Loucy (cell line): ENCODE data around the gene CDC25A.
"Not testable (repeated sequence)": the region's sequence is repeated elsewhere in the genome, so short reads cannot be mapped to it uniquely, and the experiment has no call there.

Source experiments
- H2AFZ ChIP-seq: fragments of 200-600 bp; sonication (generic); 2 replicates; pipeline ENCODE4 v1.6.0; 2016; ENCODE audit warnings: antibody characterized with exemption, mild to moderate bottlenecking, low read length, moderate library complexity
- H3F3A ChIP-seq: fragments of 200-600 bp; 2 replicates; pipeline ENCODE4 v1.6.0; 2016; ENCODE audit warnings: antibody characterized with exemption, low read depth, mild to moderate bottlenecking
- H3K27me3 ChIP-seq: fragments of 200-600 bp; sonication (generic); 2 replicates; pipeline ENCODE4 v1.6.1; 2014; ENCODE audit warnings: low read length, mild to moderate bottlenecking; ENCODE audit not compliant: insufficient read depth, poor library complexity, severe bottlenecking
- H3K36me3 ChIP-seq: fragments of 200-600 bp; sonication (generic); 2 replicates; pipeline ENCODE4 v1.6.1; 2016; ENCODE audit warnings: low read length; ENCODE audit not compliant: insufficient read depth
- H3K4me1 ChIP-seq: fragments of 200-600 bp; sonication (generic); 2 replicates; pipeline ENCODE4 v1.5.1; 2014; ENCODE audit warnings: low read length, mild to moderate bottlenecking; ENCODE audit not compliant: insufficient read depth, poor library complexity, severe bottlenecking
- H3K4me2 ChIP-seq: fragments of 200-600 bp; sonication (generic); 2 replicates; pipeline ENCODE4 v1.6.0; 2014; ENCODE audit warnings: antibody characterized with exemption, low read length, low read depth, mild to moderate bottlenecking; ENCODE audit not compliant: poor library complexity, severe bottlenecking
- H3K4me3 ChIP-seq: fragments of 200-600 bp; sonication (generic); 2 replicates; pipeline ENCODE4 v1.5.1; 2014; ENCODE audit warnings: low read length, mild to moderate bottlenecking, mixed read lengths; ENCODE audit not compliant: poor library complexity, severe bottlenecking
- H3K79me2 ChIP-seq: fragments of 200-600 bp; sonication (generic); 2 replicates; pipeline ENCODE4 v1.6.1; 2014; ENCODE audit warnings: low read length; ENCODE audit not compliant: insufficient read depth
- H3K9ac ChIP-seq: fragments of 200-600 bp; sonication (generic); 2 replicates; pipeline ENCODE4 v1.6.0; 2014; ENCODE audit warnings: mild to moderate bottlenecking, low read depth, low read length, moderate library complexity; ENCODE audit not compliant: poor library complexity, severe bottlenecking
- H3K9me2 ChIP-seq: fragments of 200-600 bp; sonication (generic); replicated peaks from 2 replicates; pipeline ENCODE4 v1.6.1; 2016; ENCODE audit warnings: low read depth, low read length, mixed read lengths
- H3K9me3 ChIP-seq: fragments of 200-600 bp; sonication (generic); 2 replicates; pipeline ENCODE4 v1.6.1; 2014; ENCODE audit warnings: mild to moderate bottlenecking, antibody characterized with exemption, low read length, low read depth; ENCODE audit not compliant: insufficient read depth
- H4K20me1 ChIP-seq: fragments of 200-600 bp; sonication (generic); 2 replicates; pipeline ENCODE4 v1.6.0; 2014; ENCODE audit warnings: antibody characterized with exemption, low read length, mild to moderate bottlenecking; ENCODE audit not compliant: insufficient read depth, poor library complexity, severe bottlenecking
- CTCF ChIP-seq: fragments of 200-600 bp; sonication (generic); conservative IDR thresholded peaks from 2 replicates; pipeline ENCODE4 v1.5.1; 2014; ENCODE audit warnings: mild to moderate bottlenecking, antibody characterized with exemption, low read length
- EZH2phosphoT487 ChIP-seq: fragments of 200-600 bp; IDR thresholded peaks from 2 replicates; pipeline ENCODE4 v1.6.1; 2018; ENCODE audit warnings: antibody characterized with exemption, mild to moderate bottlenecking, moderate library complexity, borderline replicate concordance

CDC25A gene

GRCh38 chr3:48112813-48113212 lies 75.4 kb downstream of the CDC25A start:
- Histone ChIP-seq H3K4me1 (peaks cover 24% of the 10 kb centered on the region), H4K20me1 (no peaks in the 10 kb centered on the region), H2AFZ (peak overlapping the region; percentile 49; the same call in 1 of the 2 replicates), H3K27me3 (no peaks in the 10 kb centered on the region), H3K79me2 (no peaks in the 10 kb centered on the region), H3K9me3 (peaks cover 12% of the 10 kb centered on the region), H3K9me2 (no peaks in the 10 kb centered on the region), H3K36me3 (no peaks in the 10 kb centered on the region), H3K4me3 (peak overlapping the region; percentile 63), H3K9ac (peak overlapping the region; percentile 69), H3K4me2 (peak overlapping the region; percentile 82), H3F3A (peaks cover 6% of the 10 kb centered on the region)
- no peak for TF ChIP-seq EZH2phosphoT487
- no peak for TF ChIP-seq CTCF

GRCh38 chr3:48112108-48112791 lies 76.0 kb downstream of the CDC25A start:
- H3K27me3 ChIP-seq, H3K36me3 ChIP-seq, H4K20me1 ChIP-seq, H3K79me2 ChIP-seq, H3K9me2 ChIP-seq, H3F3A ChIP-seq: not testable (repeated sequence)
- Histone ChIP-seq H3K9me3 (peaks cover 12% of the 10 kb centered on the region), H3K4me3 (peak overlapping the region; percentile 63), H3K4me2 (peak overlapping the region; percentile 82), H2AFZ (peak overlapping the region; percentile 49; the same call in 1 of the 2 replicates), H3K9ac (peak overlapping the region; percentile 69), H3K4me1 (peaks cover 24% of the 10 kb centered on the region)

- no peaks in the 10 kb centered on the region for H3K36me3 ChIP-seq
- no peaks in the 10 kb centered on the region for H4K20me1 ChIP-seq
- H3K4me3 ChIP-seq, result no peak overlapping the region
- H3K9me2 ChIP-seq, result no peaks in the 10 kb centered on the region
- peaks cover 24% of the 10 kb centered on the region for H3K4me1 ChIP-seq
- no peaks in the 10 kb centered on the region for H3K79me2 ChIP-seq
- no peak overlapping the region for H3K4me2 ChIP-seq
- peaks cover 6% of the 10 kb centered on the region for H3F3A ChIP-seq
- H2AFZ ChIP-seq, result no peak overlapping the region
- H3K9ac ChIP-seq, result no peak overlapping the region
- TF ChIP-seq EZH2phosphoT487, result no peak
- no peak for TF ChIP-seq CTCF
- no peaks in the 10 kb centered on the region for H3K27me3 ChIP-seq
- H3K9me3 ChIP-seq, result peaks cover 12% of the 10 kb centered on the region
Measured at GRCh38 chr3:48110463-48110862, 77.8 kb downstream of the CDC25A start.

- Histone ChIP-seq H4K20me1 (no peaks in the 10 kb centered on the region), H3K4me1 (peaks cover 6% of the 10 kb centered on the region), H3K9ac (no peak overlapping the region), H3K9me2 (no peaks in the 10 kb centered on the region), H3K79me2 (no peaks in the 10 kb centered on the region), H3K4me3 (no peak overlapping the region), H3K36me3 (no peaks in the 10 kb centered on the region), H3K4me2 (no peak overlapping the region), H3F3A (no peaks in the 10 kb centered on the region), H3K27me3 (no peaks in the 10 kb centered on the region), H3K9me3 (peaks cover 12% of the 10 kb centered on the region), H2AFZ (peak overlapping the region; percentile 54; the same call in 1 of the 2 replicates)
- TF ChIP-seq CTCF (no peak), EZH2phosphoT487 (no peak)
Measured at GRCh38 chr3:48107227-48107626, 81.0 kb downstream of the CDC25A start.
